ENCODE measurements around the gene SCYGR1. TPM values are rescaled to one million over a fixed set of nuclear protein-coding genes. Genes with fewer than 3 reads are reported as not detected.

SCYGR1 gene
- total RNA-seq, 1 experiment from 2014 or later = not detected

DNA sequence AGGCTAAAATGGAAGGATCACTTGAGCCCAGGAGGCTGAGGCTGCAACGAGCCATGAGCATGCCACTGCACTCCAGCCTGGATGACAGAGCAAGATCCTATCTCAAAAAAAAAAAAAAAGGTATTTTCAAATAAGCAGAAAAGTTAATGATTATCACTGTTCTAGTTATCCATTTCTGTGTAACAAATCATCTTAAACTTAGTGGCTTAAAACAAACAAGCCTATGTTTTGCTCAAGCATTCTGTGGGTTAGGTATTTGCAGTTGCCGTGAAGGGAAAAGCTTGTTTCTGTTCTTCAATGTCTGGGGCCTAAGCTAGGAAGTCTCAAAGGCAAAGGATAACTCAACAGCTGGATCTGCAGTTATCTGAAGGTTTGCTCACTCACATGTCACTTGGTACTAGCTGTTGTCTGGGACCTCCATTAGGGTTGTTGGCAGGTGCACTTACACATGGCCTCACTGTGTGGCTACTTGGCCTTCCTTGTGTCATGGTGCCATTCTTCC is 48.6 kb downstream of the SCYGR1 start:
- peaks cover 54% of the 10 kb centered on the region for H3K36me3 ChIP-seq (ENCODE audit: low read depth)
- no peak overlapping the region for H3K4me2 ChIP-seq

More for the DNA sequence above, 48.6 kb downstream of the SCYGR1 start:
- intact Hi-C loops (cut with micrococcal nuclease; ENCODE audit: unreplicated experiment) = no loop called here
- Histone ChIP-seq H3K27ac (no peak overlapping the region), H4K20me1 (ENCODE audit: insufficient read depth) (no peaks in the 10 kb centered on the region), H3K79me2 (ENCODE audit: low read depth) (no peaks in the 10 kb centered on the region; the same call in 1 of the 2 replicates), H3K27me3 (ENCODE audit: insufficient read depth, low read depth) (no peaks in the 10 kb centered on the region), H3F3A (ENCODE audit: insufficient read depth, low read depth) (peaks cover 8% of the 10 kb centered on the region; the same call in 1 of the 2 replicates), H3K4me1 (replicated peaks; ENCODE audit: insufficient read depth) (no peaks in the 10 kb centered on the region), H3K9me2 (ENCODE audit: insufficient read depth) (no peaks in the 10 kb centered on the region), H2AFZ (no peak overlapping the region), H3K4me3 (no peak overlapping the region), H3K9me3 (ENCODE audit: insufficient read depth, low read depth) (no peaks in the 10 kb centered on the region)
- BruUV-seq (replicated peaks) = no TSS peak
- DNase-seq = no peak
- POLR2A ChIA-PET (ENCODE audit: unreplicated experiment) = no interaction called here
- CTCF ChIA-PET = interaction anchor here (0.7 to 1.3 kb wide), 2 partner anchors 101 to 1976 kb away, joined by 9 to 10 read pairs; no protein-coding TSS in a partner anchor
- TF ChIP-seq EZH2 (IDR thresholded peaks at IDR 0.05; ENCODE audit: low read depth) = no peak
- TF ChIP-seq, protein P1, sequence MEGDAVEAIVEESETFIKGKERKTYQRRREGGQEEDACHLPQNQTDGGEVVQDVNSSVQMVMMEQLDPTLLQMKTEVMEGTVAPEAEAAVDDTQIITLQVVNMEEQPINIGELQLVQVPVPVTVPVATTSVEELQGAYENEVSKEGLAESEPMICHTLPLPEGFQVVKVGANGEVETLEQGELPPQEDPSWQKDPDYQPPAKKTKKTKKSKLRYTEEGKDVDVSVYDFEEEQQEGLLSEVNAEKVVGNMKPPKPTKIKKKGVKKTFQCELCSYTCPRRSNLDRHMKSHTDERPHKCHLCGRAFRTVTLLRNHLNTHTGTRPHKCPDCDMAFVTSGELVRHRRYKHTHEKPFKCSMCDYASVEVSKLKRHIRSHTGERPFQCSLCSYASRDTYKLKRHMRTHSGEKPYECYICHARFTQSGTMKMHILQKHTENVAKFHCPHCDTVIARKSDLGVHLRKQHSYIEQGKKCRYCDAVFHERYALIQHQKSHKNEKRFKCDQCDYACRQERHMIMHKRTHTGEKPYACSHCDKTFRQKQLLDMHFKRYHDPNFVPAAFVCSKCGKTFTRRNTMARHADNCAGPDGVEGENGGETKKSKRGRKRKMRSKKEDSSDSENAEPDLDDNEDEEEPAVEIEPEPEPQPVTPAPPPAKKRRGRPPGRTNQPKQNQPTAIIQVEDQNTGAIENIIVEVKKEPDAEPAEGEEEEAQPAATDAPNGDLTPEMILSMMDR (conservative IDR thresholded peaks at IDR 0.05) = no peak

Other genes with a start within 250 kb of the SCYGR1 start
- 5.6 and 6.0 TPM in 2 replicates for gene COL4A4, start 223.7 kb downstream of the SCYGR1 start, total RNA-seq (2021)
- 2.2 and 3.5 TPM in 2 replicates for gene COL4A3, start 223.3 kb downstream of the SCYGR1 start, total RNA-seq (2021)
- 141 and 144 TPM in 2 replicates for gene MFF, start 62.7 kb downstream of the SCYGR1 start, total RNA-seq (2021)
- gene TM4SF20, start 8.6 kb downstream of the SCYGR1 start, total RNA-seq (2021) = not detected in 2 replicates
- gene AGFG1, start 84.2 kb upstream of the SCYGR1 start, total RNA-seq (2021) = 82.8 and 119 TPM in 2 replicates
- not detected in 2 replicates for gene SCYGR2, start 210.9 kb upstream of the SCYGR1 start, total RNA-seq (2021)
- not detected in 2 replicates for gene SCYGR3, start 226.9 kb upstream of the SCYGR1 start, total RNA-seq (2021)
- gene SCYGR4, start 229.5 kb upstream of the SCYGR1 start, total RNA-seq (2021) = not detected in 2 replicates

Data from PC-9 (cell line).